ENCODE results near the gene MED27.

Gene MED27, protein sequence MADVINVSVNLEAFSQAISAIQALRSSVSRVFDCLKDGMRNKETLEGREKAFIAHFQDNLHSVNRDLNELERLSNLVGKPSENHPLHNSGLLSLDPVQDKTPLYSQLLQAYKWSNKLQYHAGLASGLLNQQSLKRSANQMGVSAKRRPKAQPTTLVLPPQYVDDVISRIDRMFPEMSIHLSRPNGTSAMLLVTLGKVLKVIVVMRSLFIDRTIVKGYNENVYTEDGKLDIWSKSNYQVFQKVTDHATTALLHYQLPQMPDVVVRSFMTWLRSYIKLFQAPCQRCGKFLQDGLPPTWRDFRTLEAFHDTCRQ

DNA sequence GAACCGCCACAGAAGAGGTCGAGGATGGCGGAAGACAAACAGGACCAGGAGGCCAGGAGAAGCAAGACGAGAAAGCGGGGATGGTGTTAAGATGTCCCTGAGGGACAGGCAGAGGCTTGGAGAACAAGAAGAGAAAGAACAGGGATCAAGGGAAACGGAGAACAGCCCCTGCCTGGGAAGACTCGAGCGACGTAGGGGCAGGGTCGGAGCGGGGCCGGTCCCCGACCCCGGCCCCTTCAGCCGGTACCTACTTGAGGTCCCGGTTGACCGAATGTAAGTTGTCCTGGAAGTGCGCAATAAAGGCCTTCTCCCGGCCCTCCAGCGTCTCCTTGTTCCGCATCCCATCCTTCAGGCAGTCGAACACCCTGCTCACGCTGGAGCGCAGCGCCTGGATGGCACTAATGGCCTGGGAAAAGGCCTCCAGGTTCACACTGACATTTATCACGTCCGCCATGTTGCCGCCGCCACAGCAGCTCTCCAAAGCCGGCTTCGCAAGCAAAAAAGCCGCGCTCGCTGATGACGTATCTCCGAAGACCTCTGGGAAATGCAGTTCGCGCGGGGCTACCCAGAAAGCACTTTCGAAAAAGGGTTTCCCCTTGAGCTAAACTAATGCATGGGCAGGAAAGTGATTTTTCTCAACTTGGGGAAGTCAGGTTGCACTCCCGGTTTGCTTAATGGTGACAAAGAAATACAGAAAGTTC lies at the start of gene MED27:
TSS of gene MED27 (minus strand) at position 477 of the 701 bp plus-strand sequence. CDS start at position 454, 23 bp downstream.
- DNase-seq = peak; percentile 96

GRCh38 chr9:132127888-132128534 lies 48.3 kb upstream of the MED27 start:
- no peak for DNase-seq

GRCh38 chr9:132126680-132127236 lies 47.1 kb upstream of the MED27 start:
- DNase-seq = no peak

DNA sequence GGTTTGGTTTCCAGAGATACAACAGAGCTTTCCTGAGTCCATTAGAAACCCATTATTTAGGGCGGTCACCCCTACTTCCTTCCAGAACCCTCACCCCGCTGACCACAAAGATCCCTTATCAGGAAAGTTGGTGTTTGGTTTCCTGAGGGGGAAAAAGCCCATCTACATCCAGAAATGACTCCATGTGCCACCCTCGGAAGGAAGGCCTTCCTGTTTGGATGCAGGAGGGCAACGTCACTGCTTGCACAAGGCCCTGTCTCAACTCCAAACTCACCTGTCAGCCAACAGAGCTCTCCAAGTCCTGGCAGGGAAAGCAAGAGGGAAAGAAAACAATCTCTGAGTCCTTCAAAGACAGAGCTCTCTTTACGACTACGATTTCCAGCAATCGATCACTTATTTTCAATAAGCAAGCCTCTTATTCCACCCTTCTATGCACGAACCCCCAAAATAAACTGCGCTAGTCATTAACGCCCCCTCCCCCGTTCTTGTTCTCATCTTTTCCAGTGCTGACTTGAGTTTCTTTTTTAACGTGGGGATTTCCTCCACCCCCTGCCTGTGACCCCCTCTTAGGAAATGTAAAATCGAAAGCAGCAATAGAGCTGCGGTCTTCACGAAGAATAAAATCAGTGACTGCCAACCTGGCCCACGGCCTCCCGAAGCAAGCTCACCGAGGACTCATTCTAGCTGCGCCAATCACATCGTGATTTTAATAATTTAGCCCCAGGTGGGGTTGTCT lies 46.4 kb upstream of the MED27 start:
- DNase-seq = no peak

- no peak for DNase-seq
Observed at GRCh38 chr9:132125361-132125760, 45.7 kb upstream of the MED27 start.

- DNase-seq = no peak
Observed at GRCh38 chr9:132124800-132125199, 45.1 kb upstream of the MED27 start.

- no peak for DNase-seq
Observed at GRCh38 chr9:132121021-132121420, 41.4 kb upstream of the MED27 start.

DNA sequence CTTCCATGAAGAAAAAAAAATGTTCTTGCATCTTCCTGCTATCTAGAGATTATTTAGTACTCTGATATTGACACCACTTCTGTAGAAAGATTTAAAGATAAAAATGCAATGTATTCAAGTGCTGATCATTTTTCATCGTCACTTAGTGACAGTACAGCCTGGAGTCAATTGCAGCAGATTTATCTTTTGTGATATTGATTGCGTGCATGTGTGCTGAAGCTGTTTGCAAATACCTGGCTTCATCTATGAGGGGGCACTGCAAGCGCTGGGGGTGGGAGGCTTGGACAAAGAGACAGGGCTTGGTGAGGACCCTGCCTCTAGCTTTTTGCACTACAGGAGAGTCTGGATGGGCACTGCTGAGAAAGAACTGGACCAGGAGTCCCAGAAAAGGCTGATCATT lies 38.0 kb upstream of the MED27 start:
- no peak for DNase-seq

- DNase-seq = no peak
Observed at GRCh38 chr9:132116583-132116982, 36.9 kb upstream of the MED27 start.

DNA sequence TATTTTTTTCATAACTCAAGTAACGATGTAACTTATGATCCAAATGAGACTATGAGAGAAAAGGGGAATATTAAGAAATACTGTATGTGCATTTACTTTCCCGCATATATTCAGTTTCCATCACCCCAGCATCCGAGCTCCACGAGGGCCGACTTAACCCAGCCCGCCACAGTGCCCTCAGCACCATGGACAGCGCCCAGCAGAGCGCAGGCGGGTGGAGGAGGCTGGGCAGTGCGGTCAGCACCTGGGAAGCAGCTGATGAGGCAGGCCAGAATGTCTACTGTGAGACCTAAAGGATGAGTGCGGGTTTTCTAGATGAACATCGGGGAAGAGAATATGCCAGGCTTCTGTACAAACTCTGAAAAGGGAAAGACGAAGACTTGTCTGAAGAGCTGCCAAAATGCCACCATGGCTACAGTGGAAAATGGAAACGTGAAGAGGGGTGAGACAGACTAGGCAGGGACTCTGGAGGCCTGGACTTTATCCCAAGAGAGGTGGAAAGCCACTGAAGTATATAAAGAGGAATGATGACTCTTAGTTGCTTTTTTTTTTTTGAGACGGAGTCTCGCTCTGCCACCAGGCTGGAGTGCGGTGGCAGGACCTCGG lies 34.5 kb upstream of the MED27 start:
- peak; percentile 76 for DNase-seq

DNA sequence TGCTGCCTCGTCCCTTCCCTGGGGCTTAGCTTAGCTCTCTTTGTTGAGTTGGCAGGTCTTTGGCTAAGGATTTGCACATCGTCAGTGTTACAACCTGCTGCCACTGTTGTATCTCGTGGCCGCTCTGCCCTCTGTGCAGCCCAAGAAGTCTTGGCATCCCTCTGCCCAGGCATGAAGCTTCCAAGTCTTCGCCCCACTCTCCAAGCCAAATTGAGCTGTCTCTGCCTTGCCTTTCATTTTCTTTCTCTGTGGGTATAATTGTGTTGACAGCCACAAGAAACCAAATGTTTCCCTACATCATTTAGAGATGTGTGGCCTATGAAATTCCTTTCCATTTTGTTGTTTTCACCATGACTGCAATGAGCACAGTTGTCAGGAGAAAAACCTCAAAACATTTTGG lies 29.6 kb upstream of the MED27 start:
- DNase-seq = no peak

DNA sequence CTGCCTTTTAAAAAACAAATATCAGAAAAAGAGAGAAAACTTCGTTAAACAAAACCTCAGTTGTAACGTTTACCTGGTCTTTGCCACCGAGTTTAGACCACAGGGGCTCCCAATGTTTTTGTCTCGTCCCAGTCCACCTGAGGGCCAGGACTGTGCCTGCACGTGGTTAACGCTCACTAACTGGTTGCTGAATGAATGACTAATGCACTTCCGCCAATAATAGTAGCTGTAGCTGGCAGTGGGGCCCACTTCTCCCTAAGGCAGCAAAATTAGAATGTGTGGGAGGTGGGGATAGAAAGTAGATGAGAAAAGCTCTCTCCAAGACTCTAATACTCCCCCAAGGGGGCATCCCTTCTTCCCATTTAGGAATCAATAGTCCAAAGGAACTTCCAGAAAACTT lies 29.1 kb upstream of the MED27 start:
- no peak for DNase-seq

GRCh38 chr9:132099741-132100407 lies 20.2 kb upstream of the MED27 start:
- no peak for DNase-seq

DNA sequence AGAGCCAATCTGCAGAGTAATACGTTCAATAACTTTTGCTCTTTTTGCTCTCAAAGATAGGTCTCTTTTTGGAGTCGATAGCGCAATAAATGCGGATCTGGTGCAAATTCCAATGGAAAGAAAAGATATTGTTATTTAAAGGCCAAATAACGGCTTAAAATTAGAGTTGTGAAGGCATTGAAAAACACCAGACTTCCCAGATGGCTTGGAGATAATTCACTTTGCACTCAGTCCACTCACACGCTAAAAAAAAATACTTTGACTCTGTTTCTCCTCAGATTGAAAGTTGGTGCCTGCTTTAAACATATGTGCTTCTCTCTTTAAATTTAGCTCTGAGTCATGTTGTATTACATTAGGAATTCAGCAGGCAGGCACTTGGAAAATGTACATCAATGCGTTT lies 19.5 kb upstream of the MED27 start:
- no peak for DNase-seq

- no peak for DNase-seq
Observed at GRCh38 chr9:132094314-132094791, 14.7 kb upstream of the MED27 start.

GRCh38 chr9:132090771-132091170 lies 11.1 kb upstream of the MED27 start:
- DNase-seq = no peak

GRCh38 chr9:132087438-132088030 lies 7.9 kb upstream of the MED27 start:
- no peak for DNase-seq

DNA sequence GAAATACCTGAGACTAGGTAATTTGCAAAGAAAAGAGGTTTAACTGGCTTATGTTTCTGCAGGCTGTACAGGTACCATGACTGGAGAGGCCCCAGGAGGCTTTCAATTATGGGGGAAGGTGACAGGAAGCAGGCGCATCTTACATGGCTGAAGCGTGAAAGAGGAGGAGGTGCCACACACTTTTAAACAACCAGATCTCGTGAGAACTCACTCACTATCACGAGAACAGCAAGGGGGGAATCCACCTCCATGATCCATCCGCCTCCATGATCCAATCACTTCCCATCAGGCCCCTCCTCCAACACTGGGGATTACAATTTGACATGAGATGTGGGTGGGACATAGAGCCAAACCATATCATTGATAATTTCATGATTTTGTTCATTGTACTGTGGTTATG lies 2.5 kb upstream of the MED27 start:
- DNase-seq = no peak

GRCh38 chr9:132078699-132079356 lies 839 bp downstream of the MED27 start:
- DNase-seq = no peak

DNA sequence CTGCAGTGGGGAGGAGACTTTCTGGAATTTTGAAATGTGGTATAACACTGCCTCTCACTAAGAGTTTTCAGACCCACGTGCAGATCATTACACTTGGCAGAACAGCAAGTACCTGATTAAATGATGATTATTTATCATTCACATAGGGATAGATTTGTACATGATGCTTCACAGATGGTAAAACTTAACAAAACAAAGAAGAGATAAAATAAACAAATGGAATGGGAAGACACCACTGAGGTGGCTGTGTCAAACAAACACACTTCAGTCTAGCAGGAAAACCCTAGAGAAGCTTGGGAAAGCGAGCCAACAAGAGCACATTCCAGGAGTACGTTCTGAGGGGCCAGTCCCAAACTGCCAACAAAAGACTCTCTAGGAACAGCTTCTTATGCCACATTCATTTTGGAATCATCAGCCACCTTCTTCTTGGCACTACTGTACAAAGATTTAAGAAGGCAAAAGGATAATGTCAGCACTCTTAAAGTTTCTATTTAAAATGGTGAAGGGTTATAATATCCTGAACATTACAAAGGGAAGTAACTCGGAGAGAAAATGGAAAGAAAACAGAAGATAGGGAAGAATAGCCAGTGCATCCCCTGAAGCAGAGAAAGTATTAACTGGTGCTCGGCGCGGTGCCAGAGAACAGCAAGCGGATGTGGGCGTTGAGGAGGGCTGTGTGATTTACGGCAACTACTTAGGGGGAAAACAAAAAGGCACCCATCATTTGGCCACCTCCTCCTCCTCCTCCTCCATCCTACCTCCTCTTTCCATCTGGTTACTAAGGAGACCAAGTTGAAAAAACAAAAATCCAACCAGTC lies 1.6 kb downstream of the MED27 start:
- peak; percentile 36 for DNase-seq

Data from femur (tissue), 1 donor.